Nephron progenitor cell (in vitro differentiated cells): ENCODE data around the gene PLA2G12B.

Experiments
- DNase-seq: peaks from one replicate; pipeline ENCODE4 v3.0.0; 2021
- H3K27ac Mint-ChIP-seq: 2 replicates; pipeline ENCODE4 v1.8.0; 2021; ENCODE audit warnings: mild to moderate bottlenecking, moderate library complexity, mixed read lengths
- H3K27me3 Mint-ChIP-seq: 2 replicates; pipeline ENCODE4 v1.8.0; 2021; ENCODE audit warnings: mild to moderate bottlenecking, low read depth, mixed read lengths; ENCODE audit not compliant: poor library complexity
- H3K36me3 Mint-ChIP-seq: 2 replicates; pipeline ENCODE4 v1.8.0; 2021; ENCODE audit warnings: low read depth, mixed read lengths
- H3K4me1 Mint-ChIP-seq: 2 replicates; pipeline ENCODE4 v1.8.0; 2021; ENCODE audit warnings: mixed read lengths
- H3K4me3 Mint-ChIP-seq: 2 replicates; pipeline ENCODE4 v1.8.0; 2021; ENCODE audit warnings: mild to moderate bottlenecking, moderate library complexity, mixed read lengths
- H3K9me3 Mint-ChIP-seq: 2 replicates; pipeline ENCODE4 v1.8.0; 2021; ENCODE audit warnings: mild to moderate bottlenecking, moderate library complexity, mixed read lengths
- TF ChIP-seq, protein P1 (sequence below): fragments of 200-600 bp; sonication (generic); IDR thresholded peaks from 2 replicates; pipeline ENCODE4 v1.5.0; 2021; ENCODE audit warnings: antibody characterized with exemption

The PLA2G12B gene

DNA sequence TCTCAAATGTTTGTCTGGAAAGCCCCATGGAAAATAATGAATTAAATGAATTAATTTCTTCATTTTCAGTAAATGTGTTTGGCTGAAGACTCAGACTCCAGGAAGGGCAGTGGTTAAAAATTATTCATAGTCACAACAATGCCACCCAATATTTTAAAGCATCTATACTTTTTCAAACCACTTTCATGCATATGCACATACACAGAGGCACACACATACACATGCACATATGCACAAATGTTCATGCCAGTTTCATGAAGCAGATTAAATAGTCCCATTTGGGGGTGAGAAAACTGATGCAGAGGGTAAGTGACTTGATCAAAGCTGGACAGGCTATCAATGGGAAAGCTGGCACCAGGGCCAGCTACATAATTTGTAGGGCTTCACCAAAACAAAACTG lies 1.4 kb upstream of the PLA2G12B start:
- Mint-ChIP-seq H3K4me1 (peaks cover 33% of the 10 kb centered on the region), H3K27me3 (peaks cover 6% of the 10 kb centered on the region), H3K27ac (no peak overlapping the region), H3K4me3 (no peak overlapping the region), H3K36me3 (no peaks in the 10 kb centered on the region), H3K9me3 (no peaks in the 10 kb centered on the region)
- TF ChIP-seq, protein P1, sequence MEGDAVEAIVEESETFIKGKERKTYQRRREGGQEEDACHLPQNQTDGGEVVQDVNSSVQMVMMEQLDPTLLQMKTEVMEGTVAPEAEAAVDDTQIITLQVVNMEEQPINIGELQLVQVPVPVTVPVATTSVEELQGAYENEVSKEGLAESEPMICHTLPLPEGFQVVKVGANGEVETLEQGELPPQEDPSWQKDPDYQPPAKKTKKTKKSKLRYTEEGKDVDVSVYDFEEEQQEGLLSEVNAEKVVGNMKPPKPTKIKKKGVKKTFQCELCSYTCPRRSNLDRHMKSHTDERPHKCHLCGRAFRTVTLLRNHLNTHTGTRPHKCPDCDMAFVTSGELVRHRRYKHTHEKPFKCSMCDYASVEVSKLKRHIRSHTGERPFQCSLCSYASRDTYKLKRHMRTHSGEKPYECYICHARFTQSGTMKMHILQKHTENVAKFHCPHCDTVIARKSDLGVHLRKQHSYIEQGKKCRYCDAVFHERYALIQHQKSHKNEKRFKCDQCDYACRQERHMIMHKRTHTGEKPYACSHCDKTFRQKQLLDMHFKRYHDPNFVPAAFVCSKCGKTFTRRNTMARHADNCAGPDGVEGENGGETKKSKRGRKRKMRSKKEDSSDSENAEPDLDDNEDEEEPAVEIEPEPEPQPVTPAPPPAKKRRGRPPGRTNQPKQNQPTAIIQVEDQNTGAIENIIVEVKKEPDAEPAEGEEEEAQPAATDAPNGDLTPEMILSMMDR = no peak
- no peak for DNase-seq

DNA sequence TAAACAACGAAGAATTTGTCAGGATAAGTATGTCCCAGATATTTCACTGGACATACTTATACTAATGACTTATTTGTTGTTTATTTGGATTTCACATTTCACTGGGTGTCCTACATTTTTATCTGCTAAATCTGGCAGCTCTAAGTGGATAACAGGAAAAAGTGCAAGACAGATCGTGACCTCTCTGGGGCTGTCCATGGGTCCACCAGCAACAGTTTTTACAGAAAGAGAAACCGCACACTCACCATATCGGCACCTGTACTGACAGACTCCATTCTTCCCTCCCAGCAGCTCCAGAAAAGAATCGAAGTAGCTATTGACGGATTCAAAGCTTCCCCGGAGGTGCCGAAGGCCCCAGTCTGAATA lies 393 bp downstream of the PLA2G12B start:
- Mint-ChIP-seq H3K9me3 (no peaks in the 10 kb centered on the region), H3K27me3 (peaks cover 6% of the 10 kb centered on the region), H3K27ac (peak overlapping the region; percentile 88), H3K4me1 (peaks cover 33% of the 10 kb centered on the region), H3K4me3 (no peak overlapping the region), H3K36me3 (no peaks in the 10 kb centered on the region)
- DNase-seq = no peak
- TF ChIP-seq, protein P1 = no peak

DNA sequence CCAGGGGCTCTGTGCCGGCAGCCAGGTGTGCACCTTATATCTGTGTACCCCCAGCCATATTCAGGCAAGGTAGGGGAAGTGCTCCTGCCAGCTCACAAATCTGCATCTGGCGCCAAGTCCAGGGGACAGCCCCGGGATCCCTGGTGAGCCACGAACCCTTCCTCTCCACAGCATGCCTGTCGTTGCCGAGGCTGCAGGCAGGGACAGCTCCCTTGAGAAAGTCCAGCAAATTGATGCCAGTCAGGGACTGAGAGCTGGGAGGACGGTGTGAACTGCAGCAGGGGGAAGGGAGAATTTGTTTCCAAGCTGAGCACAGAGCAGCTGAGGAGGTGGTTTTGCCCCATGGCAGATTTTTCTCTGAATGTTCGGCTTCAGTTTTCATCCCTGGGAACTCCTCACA lies 919 bp downstream of the PLA2G12B start:
- Mint-ChIP-seq H3K9me3 (no peaks in the 10 kb centered on the region), H3K27me3 (peaks cover 6% of the 10 kb centered on the region), H3K36me3 (no peaks in the 10 kb centered on the region), H3K4me3 (no peak overlapping the region), H3K4me1 (peaks cover 33% of the 10 kb centered on the region), H3K27ac (peak overlapping the region; percentile 88)
- peak; percentile 33 for DNase-seq
- TF ChIP-seq, protein P1 = no peak

DNA sequence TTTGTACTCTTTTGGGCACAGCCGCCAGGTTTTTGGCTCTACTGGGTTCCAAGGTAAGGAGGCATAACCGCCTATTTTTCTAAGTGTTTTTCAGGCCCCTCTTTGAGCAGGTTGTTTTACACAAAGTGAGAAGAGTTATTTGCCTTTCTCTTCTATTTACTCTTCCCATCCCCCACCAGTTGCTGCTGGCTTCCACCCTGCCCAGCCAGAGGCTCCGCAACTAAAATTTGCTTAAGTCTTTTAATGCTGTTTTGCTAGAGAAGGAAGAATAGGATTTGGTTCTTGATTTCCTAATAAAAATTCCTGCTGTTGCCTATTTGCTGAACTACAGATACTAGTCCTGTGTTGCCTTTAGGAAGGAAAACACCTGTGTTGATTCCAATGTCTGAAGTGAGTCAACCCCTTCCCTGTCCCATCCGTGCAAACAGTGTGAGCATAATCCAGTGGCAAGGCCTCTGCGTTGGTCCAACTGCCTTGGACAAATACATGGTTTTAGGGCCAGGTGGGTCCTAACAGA lies 1.9 kb downstream of the PLA2G12B start:
- TF ChIP-seq, protein P1 = no peak
- DNase-seq = no peak
- H3K36me3 Mint-ChIP-seq = no peaks in the 10 kb centered on the region
- no peaks in the 10 kb centered on the region for H3K9me3 Mint-ChIP-seq
- H3K4me3 Mint-ChIP-seq = no peak overlapping the region
- peaks cover 4% of the 10 kb centered on the region for H3K27me3 Mint-ChIP-seq
- H3K27ac Mint-ChIP-seq = no peak overlapping the region
- peaks cover 33% of the 10 kb centered on the region for H3K4me1 Mint-ChIP-seq

DNA sequence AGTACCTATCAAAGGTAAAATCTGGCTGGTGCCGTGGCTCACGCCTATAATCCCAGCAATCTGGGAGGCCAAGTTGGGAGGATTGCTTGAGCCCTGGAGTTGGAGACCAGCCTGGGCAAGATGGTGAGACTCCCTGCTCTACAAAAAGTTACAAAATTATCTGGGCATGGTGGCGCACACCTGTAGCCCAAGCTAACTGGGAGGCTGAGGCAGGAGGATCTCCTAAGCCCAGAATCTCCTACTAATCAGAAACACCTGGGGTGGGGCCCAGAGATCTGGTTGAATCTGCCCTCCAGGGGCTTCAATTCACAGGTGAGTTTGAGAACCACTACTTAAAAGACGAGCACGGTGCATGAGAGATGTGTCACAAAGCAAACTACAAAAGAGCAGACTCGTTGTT lies 2.4 kb downstream of the PLA2G12B start:
- Mint-ChIP-seq H3K36me3 (no peaks in the 10 kb centered on the region), H3K27ac (no peak overlapping the region), H3K27me3 (peaks cover 2% of the 10 kb centered on the region), H3K9me3 (no peaks in the 10 kb centered on the region), H3K4me3 (no peak overlapping the region), H3K4me1 (peaks cover 33% of the 10 kb centered on the region)
- no peak for DNase-seq
- TF ChIP-seq, protein P1 = no peak

DNA sequence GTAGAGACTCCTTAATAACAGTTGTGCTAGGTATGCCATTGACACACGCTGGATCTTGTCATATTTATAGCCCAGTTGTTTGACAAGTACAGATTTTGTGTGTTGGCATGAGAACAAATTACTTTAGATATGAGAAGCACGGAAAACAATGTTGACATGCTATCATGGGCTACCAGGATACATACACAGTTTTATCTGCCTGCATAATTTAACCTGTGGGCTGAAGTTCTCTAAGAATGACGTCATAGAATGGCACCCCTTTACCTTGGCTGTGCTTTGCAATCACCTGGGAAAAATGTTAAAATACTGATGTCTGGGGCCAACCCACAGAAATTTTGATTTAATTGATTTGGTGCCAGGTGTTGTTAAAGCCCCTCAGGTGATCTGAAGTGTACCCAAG lies 2.8 kb downstream of the PLA2G12B start:
- no peaks in the 10 kb centered on the region for H3K36me3 Mint-ChIP-seq
- H3K27me3 Mint-ChIP-seq = peaks cover 2% of the 10 kb centered on the region
- peaks cover 33% of the 10 kb centered on the region for H3K4me1 Mint-ChIP-seq
- TF ChIP-seq, protein P1 = no peak
- H3K4me3 Mint-ChIP-seq = no peak overlapping the region
- H3K27ac Mint-ChIP-seq = no peak overlapping the region
- no peak for DNase-seq
- H3K9me3 Mint-ChIP-seq = no peaks in the 10 kb centered on the region
